Measurements from ENCODE around the gene PHLPP2.

GRCh38 chr16:71600822-71601221 lies 123.7 kb downstream of the PHLPP2 start:
- TF ChIP-seq OSR1 (CRISPR knock-in tag; IDR thresholded peaks at IDR 0.05) (no peak), CSDC2 (CRISPR knock-in tag; IDR thresholded peaks at IDR 0.05) (no peak), BACH2 (CRISPR knock-in tag; IDR thresholded peaks at IDR 0.05; ENCODE audit: borderline replicate concordance) (no peak), SNAI2 (CRISPR knock-in tag; IDR thresholded peaks at IDR 0.05) (no peak), ARNTL (CRISPR knock-in tag; IDR thresholded peaks at IDR 0.05; ENCODE audit: borderline replicate concordance, low read depth) (no peak), TCF4 (CRISPR knock-in tag; IDR thresholded peaks at IDR 0.05; ENCODE audit: borderline replicate concordance) (no peak)
